ENCODE data around the gene ITGA11.

ITGA11 gene

GRCh38 chr15:68312701-68313204 lies 119.2 kb downstream of the ITGA11 start:
- no peak for DNase-seq (ENCODE audit: low read depth in 1 of 2, low spot score in 1 of 2)
- TF ChIP-seq SPI1 (IDR thresholded peaks at IDR 0.05; ENCODE audit: borderline replicate concordance, low read depth): no peak
- no peak for TF ChIP-seq GABPA (IDR thresholded peaks at IDR 0.05; ENCODE audit: low read depth)
- TF ChIP-seq CTCF (IDR thresholded peaks at IDR 0.05; ENCODE audit: insufficient read depth, low read length): no peak
- no peak for TF ChIP-seq REST (IDR thresholded peaks at IDR 0.05; ENCODE audit: insufficient replicate concordance, low read depth)
- no peak for TF ChIP-seq POLR2AphosphoS5 (IDR thresholded peaks at IDR 0.05; ENCODE audit: low read depth)
- Histone ChIP-seq H3K4me3 (replicated peaks; ENCODE audit: insufficient read depth, low read length) (no peak overlapping the region), H3K27me3 (ENCODE audit: insufficient read depth, poor library complexity, severe bottlenecking) (no peaks in the 10 kb centered on the region), H3K27ac (replicated peaks) (no peak overlapping the region)

GRCh38 chr15:68311859-68312557 lies 120.0 kb downstream of the ITGA11 start:
- Histone ChIP-seq H3K27me3 (ENCODE audit: insufficient read depth, poor library complexity, severe bottlenecking) (no peaks in the 10 kb centered on the region), H3K4me3 (replicated peaks; ENCODE audit: insufficient read depth, low read length) (no peak overlapping the region), H3K27ac (replicated peaks) (no peak overlapping the region)
- DNase-seq (ENCODE audit: low read depth in 1 of 2, low spot score in 1 of 2): no peak
- TF ChIP-seq REST (IDR thresholded peaks at IDR 0.05; ENCODE audit: insufficient replicate concordance, low read depth) (no peak), CTCF (IDR thresholded peaks at IDR 0.05; ENCODE audit: insufficient read depth, low read length) (no peak), POLR2AphosphoS5 (IDR thresholded peaks at IDR 0.05; ENCODE audit: low read depth) (no peak), GABPA (IDR thresholded peaks at IDR 0.05; ENCODE audit: low read depth) (no peak)

GRCh38 chr15:68311464-68311835 lies 120.5 kb downstream of the ITGA11 start:
- no peak for DNase-seq (ENCODE audit: low read depth in 1 of 2, low spot score in 1 of 2)
- Histone ChIP-seq H3K4me3 (replicated peaks; ENCODE audit: insufficient read depth, low read length) (no peak overlapping the region), H3K27ac (replicated peaks) (no peak overlapping the region), H3K27me3 (ENCODE audit: insufficient read depth, poor library complexity, severe bottlenecking) (no peaks in the 10 kb centered on the region)
- TF ChIP-seq SPI1 (IDR thresholded peaks at IDR 0.05; ENCODE audit: borderline replicate concordance, low read depth): no peak
- no peak for TF ChIP-seq REST (IDR thresholded peaks at IDR 0.05; ENCODE audit: insufficient replicate concordance, low read depth)
- no peak for TF ChIP-seq CTCF (IDR thresholded peaks at IDR 0.05; ENCODE audit: insufficient read depth, low read length)
- no peak for TF ChIP-seq GABPA (IDR thresholded peaks at IDR 0.05; ENCODE audit: low read depth)
- no peak for TF ChIP-seq POLR2AphosphoS5 (IDR thresholded peaks at IDR 0.05; ENCODE audit: low read depth)

All from HL-60 (cell line).